ENCODE measurements around the gene EFCAB7. TPM values are rescaled to one million over a fixed set of nuclear protein-coding genes. Genes with fewer than 3 reads are reported as not detected.

Gene EFCAB7
- total RNA-seq, 1 experiment from 2014 or later = 7.6 TPM

DNA sequence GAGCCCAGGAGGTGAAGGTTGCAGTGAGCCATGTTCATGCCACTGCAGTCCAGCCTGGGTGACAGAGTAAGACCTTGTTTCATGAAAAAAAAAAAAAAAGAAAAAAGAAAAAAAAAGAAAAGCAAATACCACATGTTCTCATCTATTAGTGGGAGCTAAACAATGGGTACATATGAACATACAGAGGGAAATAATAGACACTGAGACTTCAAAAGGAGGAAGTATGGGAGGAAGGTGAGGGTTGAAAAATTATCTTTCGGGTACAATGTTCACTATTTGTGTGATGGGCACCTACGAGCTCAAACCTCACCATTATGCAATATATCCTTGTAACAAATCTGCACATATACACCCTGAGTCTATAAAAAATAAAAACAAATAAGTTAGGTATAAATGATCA is 6.7 kb upstream of the EFCAB7 start:
- no peak for DNase-seq (ENCODE audit: unreplicated experiment)
- intact Hi-C loops (cut with micrococcal nuclease) = no loop called here
- Mint-ChIP-seq H3K4me1 (ENCODE audit: insufficient read depth, unreplicated experiment) (peaks cover 17% of the 10 kb centered on the region), H3K4me3 (ENCODE audit: unreplicated experiment) (no peak overlapping the region), H3K36me3 (ENCODE audit: insufficient read depth, unreplicated experiment) (no peaks in the 10 kb centered on the region), H3K9me3 (ENCODE audit: unreplicated experiment) (peaks cover 10% of the 10 kb centered on the region), H3K27me3 (ENCODE audit: insufficient read depth, unreplicated experiment) (no peaks in the 10 kb centered on the region), H3K27ac (ENCODE audit: low read depth, unreplicated experiment) (no peak overlapping the region)
- BruUV-seq (replicated peaks) = no TSS peak
- TF ChIP-seq, protein P1, sequence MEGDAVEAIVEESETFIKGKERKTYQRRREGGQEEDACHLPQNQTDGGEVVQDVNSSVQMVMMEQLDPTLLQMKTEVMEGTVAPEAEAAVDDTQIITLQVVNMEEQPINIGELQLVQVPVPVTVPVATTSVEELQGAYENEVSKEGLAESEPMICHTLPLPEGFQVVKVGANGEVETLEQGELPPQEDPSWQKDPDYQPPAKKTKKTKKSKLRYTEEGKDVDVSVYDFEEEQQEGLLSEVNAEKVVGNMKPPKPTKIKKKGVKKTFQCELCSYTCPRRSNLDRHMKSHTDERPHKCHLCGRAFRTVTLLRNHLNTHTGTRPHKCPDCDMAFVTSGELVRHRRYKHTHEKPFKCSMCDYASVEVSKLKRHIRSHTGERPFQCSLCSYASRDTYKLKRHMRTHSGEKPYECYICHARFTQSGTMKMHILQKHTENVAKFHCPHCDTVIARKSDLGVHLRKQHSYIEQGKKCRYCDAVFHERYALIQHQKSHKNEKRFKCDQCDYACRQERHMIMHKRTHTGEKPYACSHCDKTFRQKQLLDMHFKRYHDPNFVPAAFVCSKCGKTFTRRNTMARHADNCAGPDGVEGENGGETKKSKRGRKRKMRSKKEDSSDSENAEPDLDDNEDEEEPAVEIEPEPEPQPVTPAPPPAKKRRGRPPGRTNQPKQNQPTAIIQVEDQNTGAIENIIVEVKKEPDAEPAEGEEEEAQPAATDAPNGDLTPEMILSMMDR (IDR thresholded peaks at IDR 0.05; ENCODE audit: unreplicated experiment) = no peak
- ChIA-PET CTCF (interaction anchor here (0.6 to 0.7 kb wide), 2 partner anchors 323 to 1383 kb away, joined by 3 read pairs; no protein-coding TSS in a partner anchor), POLR2A (no interaction called here)

DNA sequence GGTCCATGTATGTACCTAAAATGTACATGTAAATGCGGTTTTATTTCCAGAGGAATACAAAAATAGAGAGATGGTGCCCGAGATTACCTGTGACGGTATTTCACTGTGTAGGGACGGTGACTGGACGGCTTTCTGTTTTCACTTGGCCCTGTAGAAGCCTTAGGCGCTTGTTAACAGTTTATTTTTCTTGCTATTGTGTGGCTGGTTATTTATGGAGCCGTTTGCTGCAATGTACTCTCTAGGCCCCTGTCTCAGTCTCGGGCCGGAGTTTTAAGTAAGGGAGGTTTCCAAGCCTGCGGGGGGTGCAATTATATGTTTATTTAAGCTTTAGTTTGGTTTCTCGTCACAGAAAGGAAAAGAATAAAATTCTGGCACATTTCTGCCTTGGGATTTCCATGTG is 413 bp downstream of the EFCAB7 start:
- CTCF ChIA-PET = interaction anchor here (0.7 to 3.4 kb wide), 4 partner anchors 8 to 37 kb away, joined by 3 to 19 read pairs (median 4); no protein-coding TSS in a partner anchor
- POLR2A ChIA-PET = interaction anchor here (0.8 to 4.7 kb wide), 14 partner anchors 8 to 948 kb away, joined by 3 to 43 read pairs (median 4); no protein-coding TSS in a partner anchor
- TF ChIP-seq, protein P1 (IDR thresholded peaks at IDR 0.05; ENCODE audit: unreplicated experiment) = no peak
- H3K36me3 Mint-ChIP-seq (ENCODE audit: insufficient read depth, unreplicated experiment) = peaks cover 22% of the 10 kb centered on the region
- H3K4me1 Mint-ChIP-seq (ENCODE audit: insufficient read depth, unreplicated experiment) = peaks cover 22% of the 10 kb centered on the region
- H3K4me3 Mint-ChIP-seq (ENCODE audit: unreplicated experiment) = peak overlapping the region; percentile 93
- BruUV-seq (replicated peaks) = TSS peak; percentile 60
- no peaks in the 10 kb centered on the region for H3K9me3 Mint-ChIP-seq (ENCODE audit: unreplicated experiment)
- peak overlapping the region; percentile 94 for H3K27ac Mint-ChIP-seq (ENCODE audit: low read depth, unreplicated experiment)
- no peaks in the 10 kb centered on the region for H3K27me3 Mint-ChIP-seq (ENCODE audit: insufficient read depth, unreplicated experiment)
- no peak for DNase-seq (ENCODE audit: unreplicated experiment)
- intact Hi-C loops (cut with micrococcal nuclease) = loop anchor here (5.0 to 10.0 kb wide), 2 partner anchors 196 to 1651 kb away; no protein-coding TSS in a partner anchor

DNA sequence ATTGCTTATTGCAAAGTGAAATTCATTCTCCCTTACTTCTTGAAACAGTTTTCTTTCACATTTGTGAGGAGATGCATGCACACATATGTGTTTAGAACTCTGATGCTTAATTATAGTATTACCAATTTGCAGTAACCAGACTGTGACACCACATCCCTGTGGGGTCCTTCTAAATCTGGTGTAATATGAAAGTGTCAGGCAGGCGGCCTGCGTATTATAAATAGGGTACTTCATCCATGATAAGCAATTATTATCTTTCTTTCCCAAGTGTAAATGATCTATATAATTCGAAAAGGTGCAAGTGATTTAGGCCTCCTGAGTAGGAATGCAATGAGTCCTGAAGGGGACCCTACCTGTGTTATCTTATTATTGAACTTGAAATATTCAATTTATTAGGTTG is 876 bp downstream of the EFCAB7 start:
- Mint-ChIP-seq H3K4me3 (ENCODE audit: unreplicated experiment) (peak overlapping the region; percentile 93), H3K4me1 (ENCODE audit: insufficient read depth, unreplicated experiment) (peaks cover 22% of the 10 kb centered on the region), H3K36me3 (ENCODE audit: insufficient read depth, unreplicated experiment) (peaks cover 22% of the 10 kb centered on the region), H3K9me3 (ENCODE audit: unreplicated experiment) (no peaks in the 10 kb centered on the region), H3K27ac (ENCODE audit: low read depth, unreplicated experiment) (peak overlapping the region; percentile 94), H3K27me3 (ENCODE audit: insufficient read depth, unreplicated experiment) (no peaks in the 10 kb centered on the region)
- TF ChIP-seq, protein P1 (IDR thresholded peaks at IDR 0.05; ENCODE audit: unreplicated experiment) = no peak
- ChIA-PET CTCF (interaction anchor here (3.4 kb wide), 1 partner anchor 14 kb away, joined by 19 read pairs; no protein-coding TSS in a partner anchor), POLR2A (interaction anchor here (0.6 to 4.7 kb wide), 14 partner anchors 8 to 948 kb away, joined by 3 to 43 read pairs (median 4); no protein-coding TSS in a partner anchor)
- intact Hi-C loops (cut with micrococcal nuclease) = loop anchor here (5.0 to 10.0 kb wide), 2 partner anchors 197 to 1651 kb away; no protein-coding TSS in a partner anchor
- BruUV-seq (replicated peaks) = no TSS peak
- DNase-seq (ENCODE audit: unreplicated experiment) = no peak

DNA sequence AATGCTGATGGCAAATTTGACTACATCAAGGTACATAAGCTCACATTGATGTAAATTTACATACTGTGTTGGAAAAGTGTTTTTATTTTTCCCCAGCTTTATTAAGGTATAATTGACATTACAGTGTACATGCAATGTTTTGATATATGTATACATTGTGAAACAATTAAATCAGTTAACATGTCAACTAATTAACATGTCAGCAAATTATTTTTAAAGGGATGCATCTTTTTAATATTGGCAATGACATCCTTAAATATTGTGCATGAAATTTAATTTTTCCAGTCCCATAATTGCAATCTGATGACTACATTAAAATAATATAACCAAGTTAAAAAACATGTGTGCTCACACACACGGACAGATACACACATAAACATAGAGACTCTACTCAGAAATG is 9.4 kb downstream of the EFCAB7 start:
- DNase-seq (ENCODE audit: unreplicated experiment) = no peak
- no TSS peak for BruUV-seq (replicated peaks)
- H3K9me3 Mint-ChIP-seq (ENCODE audit: unreplicated experiment) = no peaks in the 10 kb centered on the region
- H3K4me1 Mint-ChIP-seq (ENCODE audit: insufficient read depth, unreplicated experiment) = no peaks in the 10 kb centered on the region
- H3K36me3 Mint-ChIP-seq (ENCODE audit: insufficient read depth, unreplicated experiment) = peaks cover 30% of the 10 kb centered on the region
- H3K27ac Mint-ChIP-seq (ENCODE audit: low read depth, unreplicated experiment) = no peak overlapping the region
- CTCF ChIA-PET = interaction anchor here (1.1 kb wide), 2 partner anchors 9 to 690 kb away, joined by 3 to 5 read pairs; partner anchors contain the start of gene EFCAB7
- H3K4me3 Mint-ChIP-seq (ENCODE audit: unreplicated experiment) = no peak overlapping the region
- POLR2A ChIA-PET = interaction anchor here (1.5 kb wide), 1 partner anchor 9 kb away, joined by 4 read pairs; the partner anchor contains the start of gene EFCAB7
- TF ChIP-seq, protein P1 (IDR thresholded peaks at IDR 0.05; ENCODE audit: unreplicated experiment) = no peak
- no peaks in the 10 kb centered on the region for H3K27me3 Mint-ChIP-seq (ENCODE audit: insufficient read depth, unreplicated experiment)
- intact Hi-C loops (cut with micrococcal nuclease) = no loop called here
